Cerebellar nuclear complex (tissue), 1 donor: Measurements from ENCODE around the gene VPS25.
"Not testable (repeated sequence)": the region's sequence is repeated elsewhere in the genome, so short reads cannot be mapped to it uniquely, and the experiment has no call there.

Source experiments
- DNase-seq, 2 experiments: peaks; one replicate each; lab custom pipeline; 2025; lab: John Stamatoyannopoulos, UW

Gene VPS25

GRCh38 chr17:42768006-42768405 lies 5.2 kb upstream of the VPS25 start:
- not testable (repeated sequence) for DNase-seq

- not testable (repeated sequence) for DNase-seq
Measured at GRCh38 chr17:42769964-42770363, 3.3 kb upstream of the VPS25 start.

GRCh38 chr17:42772945-42773289 lies 332 bp upstream of the VPS25 start:
- DNase-seq = no peak

GRCh38 chr17:42774066-42774745 lies 957 bp downstream of the VPS25 start:
- no peak for DNase-seq

GRCh38 chr17:42775534-42776098 lies 2.4 kb downstream of the VPS25 start:
- no peak for DNase-seq

GRCh38 chr17:42778570-42778969 lies 5.3 kb downstream of the VPS25 start:
- no peak for DNase-seq

- no peak for DNase-seq
Measured at GRCh38 chr17:42779304-42779935, 6.2 kb downstream of the VPS25 start.

- DNase-seq = no peak
Measured at GRCh38 chr17:42779936-42780850, 6.9 kb downstream of the VPS25 start, which contains the start of gene WNK4. Gene WNK4 (plus strand): TSS chr17:42780610. CDS start chr17:42780699, 89 bp downstream.

GRCh38 chr17:42780851-42781638 lies 7.8 kb downstream of the VPS25 start:
- DNase-seq = no peak

GRCh38 chr17:42781639-42782165 lies 8.5 kb downstream of the VPS25 start:
- DNase-seq = no peak

- DNase-seq = no peak
Measured at GRCh38 chr17:42782166-42783061, 9.2 kb downstream of the VPS25 start.

- no peak for DNase-seq
Measured at GRCh38 chr17:42783062-42783790, 10.0 kb downstream of the VPS25 start.

GRCh38 chr17:42783791-42784138 lies 10.5 kb downstream of the VPS25 start:
- no peak for DNase-seq

GRCh38 chr17:42784409-42784808 lies 11.2 kb downstream of the VPS25 start:
- no peak for DNase-seq

GRCh38 chr17:42784811-42785592 lies 11.8 kb downstream of the VPS25 start:
- no peak for DNase-seq

GRCh38 chr17:42787266-42787665 lies 14.0 kb downstream of the VPS25 start:
- no peak for DNase-seq

- no peak for DNase-seq
Measured at GRCh38 chr17:42791948-42792347, 18.7 kb downstream of the VPS25 start.

GRCh38 chr17:42792545-42792944 lies 19.3 kb downstream of the VPS25 start:
- no peak for DNase-seq

GRCh38 chr17:42795061-42795460 lies 21.8 kb downstream of the VPS25 start:
- no peak for DNase-seq
